HEK293 (cell line): Measurements from ENCODE around the gene C6orf141.
A peak's percentile ranks its signal among the peaks of the same experiment; 100 is the strongest.

Experiments
- CTCF ChIA-PET: fragments of 350-600 bp; formaldehyde crosslinking; extraction: SDS; loops from one replicate; lab custom pipeline; 2021; ENCODE audit warnings: antibody characterized with exemption; lab: Yijun Ruan, JAX
- POLR2A ChIA-PET: fragments of 300-600 bp; formaldehyde crosslinking; extraction: SDS; loops from one replicate; lab custom pipeline; 2020; ENCODE audit warnings: antibody characterized with exemption, inconsistent platforms; lab: Yijun Ruan, JAX
- H3K27ac ChIP-seq: fragments of 200-500 bp; sonication (Bioruptor generic); 2 replicates; pipeline ENCODE4 v1.5.1; 2014; ENCODE audit warnings: low read depth, low read length, control low read depth, inconsistent platforms; ENCODE audit errors: extremely low read depth
- H3K36me3 ChIP-seq, 2 experiments: fragments of 200-500 bp in 1 of 2; sonication (Bioruptor generic) in 1 of 2; 1 replicate in 1 of 2; 2 replicates in 1 of 2; pipeline ENCODE4 v1.5.1; 2014 to 2017; ENCODE audit warnings: inconsistent platforms in 2 of 2, low read length in 2 of 2; ENCODE audit not compliant: control insufficient read depth in 2 of 2, insufficient read depth in 1 of 2
- H3K4me1 ChIP-seq: fragments of 200-500 bp; sonication (Bioruptor generic); 2 replicates; pipeline ENCODE4 v1.5.1; 2014; ENCODE audit warnings: mild to moderate bottlenecking, low read length, inconsistent platforms; ENCODE audit not compliant: control insufficient read depth, insufficient read depth
- H3K4me3 ChIP-seq: 2 replicates; pipeline ENCODE4 v1.5.1; 2011; ENCODE audit warnings: low read depth, mild to moderate bottlenecking, control low read depth, low read length, moderate library complexity
- H3K9me3 ChIP-seq: fragments of 200-500 bp; sonication (Bioruptor generic); 2 replicates; pipeline ENCODE4 v1.5.1; 2014; ENCODE audit warnings: low read depth, low read length, inconsistent platforms; ENCODE audit not compliant: control insufficient read depth, insufficient read depth
- GLIS1 ChIP-seq: fragments of 450-650 bp; formaldehyde crosslinking; IDR thresholded peaks from 2 replicates; pipeline ENCODE4 v1.5.1; 2016; ENCODE audit warnings: missing biosample characterization, missing genetic modification characterization
- HOXC10 ChIP-seq: sonication (generic); formaldehyde crosslinking; IDR thresholded peaks from 2 replicates; pipeline ENCODE4 v1.8.1; 2023; ENCODE audit warnings: mild to moderate bottlenecking, missing genetic modification reagents
- HOXD13 ChIP-seq: sonication (generic); formaldehyde crosslinking; IDR thresholded peaks from 2 replicates; pipeline ENCODE4 v1.8.0; 2022; ENCODE audit warnings: missing genetic modification reagents, borderline replicate concordance
- KLF9 ChIP-seq: fragments of 450-650 bp; formaldehyde crosslinking; IDR thresholded peaks from 2 replicates; pipeline ENCODE4 v1.5.1; 2016; ENCODE audit warnings: missing biosample characterization, missing genetic modification characterization, low read depth
- MEIS1 ChIP-seq: sonication (generic); formaldehyde crosslinking; IDR thresholded peaks from 2 replicates; pipeline ENCODE4 v1.8.1; 2022; ENCODE audit warnings: missing genetic modification reagents, mild to moderate bottlenecking, borderline replicate concordance
- ZNF202 ChIP-seq: fragments of 450-650 bp; formaldehyde crosslinking; IDR thresholded peaks from 2 replicates; pipeline ENCODE4 v1.5.1; 2016; ENCODE audit warnings: missing biosample characterization, missing genetic modification characterization, borderline replicate concordance
- ZNF214 ChIP-seq: fragments of 450-650 bp; formaldehyde crosslinking; IDR thresholded peaks from 2 replicates; pipeline ENCODE4 v1.5.1; 2017; ENCODE audit warnings: missing biosample characterization, mild to moderate bottlenecking, missing genetic modification characterization, borderline replicate concordance
- ZNF23 ChIP-seq: fragments of 450-650 bp; formaldehyde crosslinking; IDR thresholded peaks from 2 replicates; pipeline ENCODE4 v1.5.1; 2016; ENCODE audit warnings: missing biosample characterization, missing genetic modification characterization, borderline replicate concordance
- ZNF24 ChIP-seq: fragments of 450-650 bp; formaldehyde crosslinking; IDR thresholded peaks from 2 replicates; pipeline ENCODE4 v1.5.1; 2016; ENCODE audit warnings: missing biosample characterization, missing genetic modification characterization
- ZNF266 ChIP-seq: fragments of 450-650 bp; formaldehyde crosslinking; IDR thresholded peaks from 2 replicates; pipeline ENCODE4 v1.5.1; 2016; ENCODE audit warnings: missing biosample characterization, missing genetic modification characterization, low read depth
- ZNF394 ChIP-seq: fragments of 450-650 bp; formaldehyde crosslinking; IDR thresholded peaks from 2 replicates; pipeline ENCODE4 v1.5.1; 2016; ENCODE audit warnings: missing biosample characterization, missing genetic modification characterization, mild to moderate bottlenecking, moderate library complexity, borderline replicate concordance
- ZNF404 ChIP-seq: fragments of 450-650 bp; formaldehyde crosslinking; IDR thresholded peaks from 2 replicates; pipeline ENCODE4 v1.5.1; 2017; ENCODE audit warnings: missing biosample characterization, missing genetic modification characterization
- ZNF48 ChIP-seq: fragments of 450-650 bp; formaldehyde crosslinking; IDR thresholded peaks from 2 replicates; pipeline ENCODE4 v1.5.1; 2016; ENCODE audit warnings: missing biosample characterization, missing genetic modification characterization
- ZNF585B ChIP-seq: fragments of 450-650 bp; formaldehyde crosslinking; IDR thresholded peaks from 2 replicates; pipeline ENCODE4 v1.5.1; 2016; ENCODE audit warnings: missing biosample characterization, missing genetic modification characterization
- ZNF610 ChIP-seq: fragments of 450-650 bp; formaldehyde crosslinking; IDR thresholded peaks from 2 replicates; pipeline ENCODE4 v1.5.1; 2016; ENCODE audit warnings: missing biosample characterization, missing genetic modification characterization, borderline replicate concordance
- ZNF623 ChIP-seq: fragments of 450-650 bp; formaldehyde crosslinking; IDR thresholded peaks from 2 replicates; pipeline ENCODE4 v1.5.1; 2016; ENCODE audit warnings: missing biosample characterization, missing genetic modification characterization
- ZNF670 ChIP-seq: fragments of 450-650 bp; formaldehyde crosslinking; IDR thresholded peaks from 2 replicates; pipeline ENCODE4 v1.5.1; 2016; ENCODE audit warnings: missing biosample characterization, missing genetic modification characterization, low read depth
- ZNF677 ChIP-seq: fragments of 450-650 bp; IDR thresholded peaks from 2 replicates; pipeline ENCODE4 v1.5.0; 2018; ENCODE audit warnings: missing biosample characterization, mild to moderate bottlenecking, missing genetic modification characterization, moderate library complexity
- ZNF747 ChIP-seq: fragments of 450-650 bp; formaldehyde crosslinking; IDR thresholded peaks from 2 replicates; pipeline ENCODE4 v1.5.1; 2016; ENCODE audit warnings: missing biosample characterization, missing genetic modification characterization
- ZNF777 ChIP-seq: fragments of 450-650 bp; formaldehyde crosslinking; IDR thresholded peaks from 2 replicates; pipeline ENCODE4 v1.5.1; 2017; ENCODE audit warnings: missing biosample characterization, missing genetic modification characterization, borderline replicate concordance
- ZNF785 ChIP-seq: fragments of 450-650 bp; formaldehyde crosslinking; IDR thresholded peaks from 2 replicates; pipeline ENCODE4 v1.5.1; 2016; ENCODE audit warnings: missing biosample characterization, missing genetic modification characterization
- TF ChIP-seq, protein P1 (sequence below): fragments of 450-650 bp; formaldehyde crosslinking; IDR thresholded peaks from 2 replicates; pipeline ENCODE4 v1.5.1; 2017; ENCODE audit warnings: missing biosample characterization, missing genetic modification characterization
- TF ChIP-seq, protein P2 (sequence below): sonication (generic); formaldehyde crosslinking; IDR thresholded peaks from 2 replicates; pipeline ENCODE4 v1.8.1; 2022; ENCODE audit warnings: mild to moderate bottlenecking, moderate library complexity, missing genetic modification reagents
- TF ChIP-seq, protein P3 (sequence below): fragments of 450-650 bp; formaldehyde crosslinking; IDR thresholded peaks from 2 replicates; pipeline ENCODE4 v1.5.1; 2016; ENCODE audit warnings: missing biosample characterization, missing genetic modification characterization, low read depth
- TF ChIP-seq, protein P4 (sequence below): fragments of 450-650 bp; formaldehyde crosslinking; IDR thresholded peaks from 2 replicates; pipeline ENCODE4; 2016; ENCODE audit warnings: missing biosample characterization, missing genetic modification characterization
- TF ChIP-seq, protein P5 (sequence below): fragments of 450-650 bp; formaldehyde crosslinking; IDR thresholded peaks from 2 replicates; pipeline ENCODE4 v1.5.1; 2016; ENCODE audit warnings: missing biosample characterization, missing genetic modification characterization
- TF ChIP-seq, protein P6 (sequence below): fragments of 450-650 bp; formaldehyde crosslinking; IDR thresholded peaks from 2 replicates; pipeline ENCODE4 v1.5.1; 2017; ENCODE audit warnings: missing biosample characterization, missing genetic modification characterization

The C6orf141 gene

DNA sequence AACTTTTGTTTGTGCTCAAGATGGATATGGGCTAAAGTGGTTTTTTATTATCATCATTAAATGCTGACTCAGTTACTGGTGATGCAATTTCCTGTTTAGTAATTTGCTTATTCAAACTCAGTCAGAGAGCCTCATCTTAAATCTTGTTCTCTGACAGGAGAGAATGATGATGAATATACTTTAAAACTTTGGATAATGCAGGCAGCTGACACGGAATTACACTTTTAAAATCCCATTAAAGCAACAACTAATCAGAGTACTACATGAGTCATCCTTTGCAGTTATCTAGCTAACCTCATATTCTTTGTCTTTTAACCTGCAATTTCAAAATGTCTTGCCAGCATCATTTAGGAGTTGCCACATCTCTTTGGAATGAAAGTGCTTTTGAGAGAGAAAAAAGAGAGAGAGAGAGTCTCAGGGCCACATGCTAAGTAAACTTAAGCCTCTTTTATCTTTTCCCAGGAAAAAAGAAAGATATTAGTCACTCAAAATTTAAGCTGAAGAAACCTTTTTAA is 9.2 kb upstream of the C6orf141 start (continued):
- TF ChIP-seq, protein P1, sequence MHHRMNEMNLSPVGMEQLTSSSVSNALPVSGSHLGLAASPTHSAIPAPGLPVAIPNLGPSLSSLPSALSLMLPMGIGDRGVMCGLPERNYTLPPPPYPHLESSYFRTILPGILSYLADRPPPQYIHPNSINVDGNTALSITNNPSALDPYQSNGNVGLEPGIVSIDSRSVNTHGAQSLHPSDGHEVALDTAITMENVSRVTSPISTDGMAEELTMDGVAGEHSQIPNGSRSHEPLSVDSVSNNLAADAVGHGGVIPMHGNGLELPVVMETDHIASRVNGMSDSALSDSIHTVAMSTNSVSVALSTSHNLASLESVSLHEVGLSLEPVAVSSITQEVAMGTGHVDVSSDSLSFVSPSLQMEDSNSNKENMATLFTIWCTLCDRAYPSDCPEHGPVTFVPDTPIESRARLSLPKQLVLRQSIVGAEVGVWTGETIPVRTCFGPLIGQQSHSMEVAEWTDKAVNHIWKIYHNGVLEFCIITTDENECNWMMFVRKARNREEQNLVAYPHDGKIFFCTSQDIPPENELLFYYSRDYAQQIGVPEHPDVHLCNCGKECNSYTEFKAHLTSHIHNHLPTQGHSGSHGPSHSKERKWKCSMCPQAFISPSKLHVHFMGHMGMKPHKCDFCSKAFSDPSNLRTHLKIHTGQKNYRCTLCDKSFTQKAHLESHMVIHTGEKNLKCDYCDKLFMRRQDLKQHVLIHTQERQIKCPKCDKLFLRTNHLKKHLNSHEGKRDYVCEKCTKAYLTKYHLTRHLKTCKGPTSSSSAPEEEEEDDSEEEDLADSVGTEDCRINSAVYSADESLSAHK (tag by site-specific recombination), result peak; percentile 61
- no peak for TF ChIP-seq GLIS1 (tag by site-specific recombination)
- peak; percentile 94 for TF ChIP-seq ZNF24 (tag by site-specific recombination)
- no peak for TF ChIP-seq HOXC10 (CRISPR knock-in tag)
- no peak for TF ChIP-seq ZNF202 (tag by site-specific recombination)
- TF ChIP-seq, protein P2, sequence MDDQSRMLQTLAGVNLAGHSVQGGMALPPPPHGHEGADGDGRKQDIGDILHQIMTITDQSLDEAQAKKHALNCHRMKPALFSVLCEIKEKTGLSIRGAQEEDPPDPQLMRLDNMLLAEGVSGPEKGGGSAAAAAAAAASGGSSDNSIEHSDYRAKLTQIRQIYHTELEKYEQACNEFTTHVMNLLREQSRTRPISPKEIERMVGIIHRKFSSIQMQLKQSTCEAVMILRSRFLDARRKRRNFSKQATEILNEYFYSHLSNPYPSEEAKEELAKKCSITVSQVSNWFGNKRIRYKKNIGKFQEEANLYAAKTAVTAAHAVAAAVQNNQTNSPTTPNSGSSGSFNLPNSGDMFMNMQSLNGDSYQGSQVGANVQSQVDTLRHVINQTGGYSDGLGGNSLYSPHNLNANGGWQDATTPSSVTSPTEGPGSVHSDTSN, result no peak
- peak; percentile 42; the same call in 1 of the 2 replicates for TF ChIP-seq ZNF623
- TF ChIP-seq ZNF404 (tag by site-specific recombination), result no peak
- TF ChIP-seq, protein P3, sequence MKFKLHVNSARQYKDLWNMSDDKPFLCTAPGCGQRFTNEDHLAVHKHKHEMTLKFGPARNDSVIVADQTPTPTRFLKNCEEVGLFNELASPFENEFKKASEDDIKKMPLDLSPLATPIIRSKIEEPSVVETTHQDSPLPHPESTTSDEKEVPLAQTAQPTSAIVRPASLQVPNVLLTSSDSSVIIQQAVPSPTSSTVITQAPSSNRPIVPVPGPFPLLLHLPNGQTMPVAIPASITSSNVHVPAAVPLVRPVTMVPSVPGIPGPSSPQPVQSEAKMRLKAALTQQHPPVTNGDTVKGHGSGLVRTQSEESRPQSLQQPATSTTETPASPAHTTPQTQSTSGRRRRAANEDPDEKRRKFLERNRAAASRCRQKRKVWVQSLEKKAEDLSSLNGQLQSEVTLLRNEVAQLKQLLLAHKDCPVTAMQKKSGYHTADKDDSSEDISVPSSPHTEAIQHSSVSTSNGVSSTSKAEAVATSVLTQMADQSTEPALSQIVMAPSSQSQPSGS (tag by site-specific recombination), result peak; percentile 65
- no peak for TF ChIP-seq ZNF23
- TF ChIP-seq ZNF677 (tag by site-specific recombination), result no peak
- no peak; the same call in 1 of the 2 replicates for TF ChIP-seq ZNF214 (tag by site-specific recombination)

DNA sequence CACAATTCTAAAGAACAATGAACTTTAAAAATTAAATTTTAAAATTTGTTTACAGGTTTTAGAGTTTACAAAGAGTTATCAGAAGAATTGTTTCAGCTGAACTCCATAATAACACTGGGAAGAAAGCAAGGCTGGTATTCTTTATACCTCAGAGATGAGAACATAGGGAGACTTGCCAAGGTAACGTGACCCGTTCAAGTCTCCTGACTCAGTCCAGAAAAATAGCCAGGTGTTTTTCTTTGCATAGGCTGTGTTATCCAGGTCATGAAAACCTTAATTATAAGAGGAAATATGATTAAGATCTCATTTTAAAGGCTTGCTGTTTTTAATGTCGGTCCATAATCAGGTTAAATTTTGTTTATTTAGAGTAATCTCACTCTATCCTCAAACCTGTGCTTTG is 8.5 kb upstream of the C6orf141 start:
- ChIA-PET CTCF (interaction anchor here (1.4 to 4.8 kb wide), 4 partner anchors 9 to 65 kb away, joined by 5 to 65 read pairs (median 12); partner anchors contain the start of gene C6orf141), POLR2A (interaction anchor here (0.7 to 5.1 kb wide), 2 partner anchors 9 to 10 kb away, joined by 8 to 39 read pairs; partner anchors contain the start of gene C6orf141)
- peaks cover 15% of the 10 kb centered on the region for H3K4me1 ChIP-seq
- no peak overlapping the region for H3K4me3 ChIP-seq
- no peaks in the 10 kb centered on the region for H3K9me3 ChIP-seq
- H3K36me3 ChIP-seq, result no peaks in the 10 kb centered on the region
- H3K27ac ChIP-seq, result peak overlapping the region; percentile 43; the same call in 1 of the 2 replicates
- TF ChIP-seq, protein P4, sequence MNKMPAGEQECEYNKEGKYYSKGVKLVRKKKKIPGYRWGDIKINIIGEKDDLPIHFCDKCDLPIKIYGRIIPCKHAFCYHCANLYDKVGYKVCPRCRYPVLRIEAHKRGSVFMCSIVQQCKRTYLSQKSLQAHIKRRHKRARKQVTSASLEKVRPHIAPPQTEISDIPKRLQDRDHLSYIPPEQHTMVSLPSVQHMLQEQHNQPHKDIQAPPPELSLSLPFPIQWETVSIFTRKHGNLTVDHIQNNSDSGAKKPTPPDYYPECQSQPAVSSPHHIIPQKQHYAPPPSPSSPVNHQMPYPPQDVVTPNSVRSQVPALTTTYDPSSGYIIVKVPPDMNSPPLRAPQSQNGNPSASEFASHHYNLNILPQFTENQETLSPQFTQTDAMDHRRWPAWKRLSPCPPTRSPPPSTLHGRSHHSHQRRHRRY (tag by site-specific recombination), result no peak
- no peak for TF ChIP-seq ZNF266 (tag by site-specific recombination)
- no peak for TF ChIP-seq ZNF785 (tag by site-specific recombination)
- TF ChIP-seq ZNF670 (tag by site-specific recombination), result no peak
- no peak for TF ChIP-seq MEIS1 (CRISPR knock-in tag)
- TF ChIP-seq, protein P5, sequence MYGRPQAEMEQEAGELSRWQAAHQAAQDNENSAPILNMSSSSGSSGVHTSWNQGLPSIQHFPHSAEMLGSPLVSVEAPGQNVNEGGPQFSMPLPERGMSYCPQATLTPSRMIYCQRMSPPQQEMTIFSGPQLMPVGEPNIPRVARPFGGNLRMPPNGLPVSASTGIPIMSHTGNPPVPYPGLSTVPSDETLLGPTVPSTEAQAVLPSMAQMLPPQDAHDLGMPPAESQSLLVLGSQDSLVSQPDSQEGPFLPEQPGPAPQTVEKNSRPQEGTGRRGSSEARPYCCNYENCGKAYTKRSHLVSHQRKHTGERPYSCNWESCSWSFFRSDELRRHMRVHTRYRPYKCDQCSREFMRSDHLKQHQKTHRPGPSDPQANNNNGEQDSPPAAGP, result no peak
- no peak for TF ChIP-seq ZNF48 (tag by site-specific recombination)
- no peak for TF ChIP-seq ZNF777 (tag by site-specific recombination)
- TF ChIP-seq HOXD13 (CRISPR knock-in tag), result no peak
- no peak for TF ChIP-seq ZNF202 (tag by site-specific recombination)
- TF ChIP-seq ZNF747, result no peak
- no peak for TF ChIP-seq ZNF585B (tag by site-specific recombination)
- TF ChIP-seq ZNF610 (tag by site-specific recombination), result no peak
- no peak for TF ChIP-seq KLF9
- TF ChIP-seq, protein P3 (tag by site-specific recombination), result no peak
- no peak for TF ChIP-seq ZNF394 (tag by site-specific recombination)
- TF ChIP-seq, protein P6, sequence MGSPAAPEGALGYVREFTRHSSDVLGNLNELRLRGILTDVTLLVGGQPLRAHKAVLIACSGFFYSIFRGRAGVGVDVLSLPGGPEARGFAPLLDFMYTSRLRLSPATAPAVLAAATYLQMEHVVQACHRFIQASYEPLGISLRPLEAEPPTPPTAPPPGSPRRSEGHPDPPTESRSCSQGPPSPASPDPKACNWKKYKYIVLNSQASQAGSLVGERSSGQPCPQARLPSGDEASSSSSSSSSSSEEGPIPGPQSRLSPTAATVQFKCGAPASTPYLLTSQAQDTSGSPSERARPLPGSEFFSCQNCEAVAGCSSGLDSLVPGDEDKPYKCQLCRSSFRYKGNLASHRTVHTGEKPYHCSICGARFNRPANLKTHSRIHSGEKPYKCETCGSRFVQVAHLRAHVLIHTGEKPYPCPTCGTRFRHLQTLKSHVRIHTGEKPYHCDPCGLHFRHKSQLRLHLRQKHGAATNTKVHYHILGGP (tag by site-specific recombination), result no peak
